ENCODE measurements around the gene NUMBL.

GRCh38 chr19:40739030-40739839 is 48.8 kb upstream of the NUMBL start:
- TF ChIP-seq CTCF (conservative IDR thresholded peaks at IDR 0.05; ENCODE audit: low read depth, low read length) (no peak), EZH2 (IDR thresholded peaks at IDR 0.05; ENCODE audit: borderline replicate concordance, low read depth, low read length, poor library complexity, severe bottlenecking) (no peak)
